Activated T-cell treated with anti-CD3 and anti-CD28 coated beads, Interleukin-2, amount 50 U/mL, for 72 hours (primary cell): ENCODE results near the gene RUSC1. TPM values are rescaled to one million over a fixed set of nuclear protein-coding genes. Genes with fewer than 3 reads are reported as not detected.

ENCODE experiments used
- ATAC-seq, 2 donors: fragments of 150-1000 bp; cut with Tn5 transposase; replicated peaks in 1 of 2; 2 replicates each; pipeline ENCODE4 v1.10.0; 2021; ENCODE audit warnings: moderate library complexity in 2 of 2, mild to moderate bottlenecking in 1 of 2
- DNase-seq, 2 donors: peaks; one replicate each; pipeline ENCODE4 v3.0.0; 2021 to 2022; ENCODE audit warnings: mixed read lengths in 1 of 2
- H3K27ac Mint-ChIP-seq: one replicate; pipeline ENCODE4 v1.8.0; 2022; ENCODE audit warnings: mild to moderate bottlenecking, moderate library complexity, mixed read lengths
- H3K27me3 Mint-ChIP-seq: one replicate; pipeline ENCODE4 v1.8.0; 2022; ENCODE audit warnings: low read depth, mixed read lengths
- H3K36me3 Mint-ChIP-seq, 2 donors: one replicate each; pipeline ENCODE4 v1.8.0; 2022; ENCODE audit warnings: mixed read lengths in 2 of 2, mild to moderate bottlenecking in 1 of 2; ENCODE audit not compliant: insufficient read depth in 2 of 2
- H3K4me1 Mint-ChIP-seq: one replicate; pipeline ENCODE4 v1.8.0; 2022; ENCODE audit warnings: low read depth, mixed read lengths
- H3K4me3 Mint-ChIP-seq, 2 donors: one replicate each; pipeline ENCODE4 v1.8.0; 2022; ENCODE audit warnings: mild to moderate bottlenecking in 2 of 2, mixed read lengths in 2 of 2, moderate library complexity in 2 of 2
- H3K9me3 Mint-ChIP-seq, 2 donors: one replicate each; pipeline ENCODE4 v1.8.0; 2022; ENCODE audit warnings: mixed read lengths in 2 of 2
- total RNA-seq, 2 donors: library from RNA; stranded (reverse); gene quantifications; one replicate each; pipeline ENCODE4 v1.2.3, GENCODE V29; 2022

RUSC1 gene, protein sequence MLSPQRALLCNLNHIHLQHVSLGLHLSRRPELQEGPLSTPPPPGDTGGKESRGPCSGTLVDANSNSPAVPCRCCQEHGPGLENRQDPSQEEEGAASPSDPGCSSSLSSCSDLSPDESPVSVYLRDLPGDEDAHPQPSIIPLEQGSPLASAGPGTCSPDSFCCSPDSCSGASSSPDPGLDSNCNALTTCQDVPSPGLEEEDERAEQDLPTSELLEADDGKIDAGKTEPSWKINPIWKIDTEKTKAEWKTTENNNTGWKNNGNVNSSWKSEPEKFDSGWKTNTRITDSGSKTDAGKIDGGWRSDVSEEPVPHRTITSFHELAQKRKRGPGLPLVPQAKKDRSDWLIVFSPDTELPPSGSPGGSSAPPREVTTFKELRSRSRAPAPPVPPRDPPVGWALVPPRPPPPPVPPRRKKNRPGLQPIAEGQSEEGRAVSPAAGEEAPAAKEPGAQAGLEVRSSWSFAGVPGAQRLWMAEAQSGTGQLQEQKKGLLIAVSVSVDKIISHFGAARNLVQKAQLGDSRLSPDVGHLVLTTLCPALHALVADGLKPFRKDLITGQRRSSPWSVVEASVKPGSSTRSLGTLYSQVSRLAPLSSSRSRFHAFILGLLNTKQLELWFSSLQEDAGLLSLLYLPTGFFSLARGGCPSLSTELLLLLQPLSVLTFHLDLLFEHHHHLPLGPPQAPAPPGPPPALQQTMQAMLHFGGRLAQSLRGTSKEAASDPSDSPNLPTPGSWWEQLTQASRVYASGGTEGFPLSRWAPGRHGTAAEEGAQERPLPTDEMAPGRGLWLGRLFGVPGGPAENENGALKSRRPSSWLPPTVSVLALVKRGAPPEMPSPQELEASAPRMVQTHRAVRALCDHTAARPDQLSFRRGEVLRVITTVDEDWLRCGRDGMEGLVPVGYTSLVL
- 10 to 100 TPM; 20.5 to 26.8 TPM for total RNA-seq

- peak; percentile 79 to 84 for DNase-seq
- H3K9me3 Mint-ChIP-seq = no peaks in the 10 kb centered on the region
Observed at GRCh38 chr1:155320661-155321617, at the start of gene RUSC1. TSS of gene RUSC1 (plus strand) at chr1:155320894. CDS start at chr1:155321774, 880 bp downstream.

DNA sequence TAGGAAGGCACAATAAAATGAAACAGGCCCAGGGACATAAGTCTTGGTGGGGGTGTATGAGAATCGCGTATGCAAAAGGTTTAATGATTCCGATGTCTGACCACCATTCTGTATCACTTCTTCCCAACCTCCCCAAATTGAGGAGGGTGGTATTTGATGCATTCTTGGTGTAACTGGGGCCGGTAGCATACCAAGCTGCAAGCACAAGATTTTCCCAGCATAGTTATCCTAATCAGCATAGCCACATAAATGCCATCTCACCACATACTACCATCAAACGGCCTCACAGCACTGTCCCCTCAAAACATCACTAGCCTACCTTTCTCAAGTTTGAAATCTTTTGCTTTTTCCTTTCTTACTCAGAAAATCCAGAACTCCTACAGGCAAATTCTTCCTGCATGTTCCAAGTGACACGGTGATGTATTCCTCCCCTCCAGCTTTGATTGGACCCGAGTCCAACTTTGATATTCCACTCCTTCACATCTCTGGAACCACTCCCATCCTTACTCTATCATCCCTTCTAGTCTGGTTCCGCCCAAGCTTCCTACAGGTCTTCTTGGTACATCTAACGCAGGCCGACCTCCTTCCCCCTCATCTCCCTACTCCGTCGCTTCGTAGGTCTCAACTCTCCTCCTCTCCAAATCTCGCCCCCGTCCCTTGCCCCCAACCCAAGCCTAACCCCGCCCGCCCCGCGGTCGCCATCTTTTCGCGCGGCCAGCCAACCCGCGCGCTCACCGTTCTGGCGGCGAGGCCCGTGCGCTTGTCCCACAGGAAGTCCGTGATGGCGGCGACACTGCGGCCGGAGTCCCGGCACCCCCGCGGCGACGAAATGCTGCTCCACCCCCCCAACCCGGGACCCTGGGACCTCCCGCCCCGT, 48.0 kb upstream of the RUSC1 start:
- Mint-ChIP-seq H3K27ac (peak overlapping the region; percentile 93), H3K9me3 (no peaks in the 10 kb centered on the region), H3K4me1 (peaks cover 46% of the 10 kb centered on the region), H3K27me3 (no peaks in the 10 kb centered on the region), H3K4me3 (peak overlapping the region; percentile 93 to 94), H3K36me3 (peaks cover 11 to 23% of the 10 kb centered on the region in 2 donors)
- DNase-seq (no peak), ATAC-seq (peak; percentile 59 to 60)

More at GRCh38 chr1:155320661-155321617, at the start of gene RUSC1:
- Mint-ChIP-seq H3K27me3 (no peaks in the 10 kb centered on the region), H3K4me3 (peak within 1 kb of the TSS; percentile 57 to 84), H3K4me1 (peaks cover 35% of the 10 kb centered on the region), H3K36me3 (peaks cover 0 to 3% of the 10 kb centered on the region in 2 donors), H3K27ac (no peak within 1 kb of the TSS)
- peak; percentile 36 to 37 for ATAC-seq

DNA sequence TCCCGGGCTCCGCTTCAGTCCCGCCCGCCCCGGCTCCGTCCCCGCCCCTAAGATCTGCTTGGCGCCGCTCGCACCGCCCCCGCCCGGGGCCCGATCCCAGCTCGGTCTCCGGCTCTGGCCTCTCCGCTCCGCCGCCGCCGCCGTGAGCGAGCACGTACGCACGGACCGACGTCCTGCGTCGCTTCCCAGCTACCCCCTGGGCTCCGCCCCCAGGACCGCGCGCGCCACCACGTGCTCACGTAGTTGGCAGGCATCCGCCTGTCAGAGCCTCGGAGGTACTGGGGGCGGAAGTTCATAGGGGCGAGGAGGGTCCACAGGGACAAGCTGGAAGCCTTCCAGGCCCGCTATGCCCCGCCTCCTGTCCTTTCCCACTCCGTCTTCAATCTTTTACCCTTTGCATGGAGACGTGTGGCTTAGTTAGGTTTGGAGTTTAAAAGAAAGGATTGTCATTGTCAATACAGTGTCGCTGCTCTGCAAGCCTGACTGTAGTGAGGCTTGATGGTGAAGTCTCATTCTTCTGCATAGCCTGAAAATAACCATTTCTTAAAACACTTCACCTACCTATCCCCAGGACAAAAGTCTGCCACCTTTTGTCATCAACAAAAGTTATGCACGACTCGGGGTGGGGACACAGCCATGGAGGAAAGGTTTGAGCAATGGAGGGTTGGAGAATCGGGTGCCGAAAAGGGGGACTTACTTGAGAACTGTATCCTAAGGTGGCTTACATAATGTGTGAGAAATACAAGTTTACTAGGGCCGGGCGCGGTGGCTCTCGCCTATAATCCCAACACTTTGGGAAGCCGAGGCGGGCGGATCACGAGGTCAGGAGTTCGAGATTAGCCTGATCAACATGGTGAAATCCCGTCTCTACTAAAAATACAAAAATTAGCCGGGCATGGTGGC, 47.1 kb upstream of the RUSC1 start, which contains the start of gene CLK2:
Gene CLK2, minus strand, starts transcription at position 162 of the 903 bp plus-strand sequence. CDS start 2,527 bp downstream, outside the sequence.
- no peaks in the 10 kb centered on the region for H3K27me3 Mint-ChIP-seq
- H3K27ac Mint-ChIP-seq = peak within 1 kb of the TSS; percentile 93
- ATAC-seq = peak; percentile 89 to 90
- H3K4me3 Mint-ChIP-seq = peak within 1 kb of the TSS; percentile 93 to 94
- H3K36me3 Mint-ChIP-seq = peaks cover 11 to 19% of the 10 kb centered on the region in 2 donors
- H3K4me1 Mint-ChIP-seq = peaks cover 52% of the 10 kb centered on the region
- no peaks in the 10 kb centered on the region for H3K9me3 Mint-ChIP-seq
- DNase-seq = peak; percentile 99

GRCh38 chr1:155277070-155277901, 43.4 kb upstream of the RUSC1 start, which contains the start of gene HCN3:
TSS of gene HCN3 (plus strand) at chr1:155277463. CDS start at chr1:155277591, 128 bp downstream.
- peak; percentile 59 to 62 for ATAC-seq
- H3K27me3 Mint-ChIP-seq = no peaks in the 10 kb centered on the region
- H3K36me3 Mint-ChIP-seq = peaks cover 5 to 7% of the 10 kb centered on the region in 2 donors
- H3K27ac Mint-ChIP-seq = peak within 1 kb of the TSS; percentile 39
- H3K4me1 Mint-ChIP-seq = peaks cover 41% of the 10 kb centered on the region
- no peaks in the 10 kb centered on the region for H3K9me3 Mint-ChIP-seq
- H3K4me3 Mint-ChIP-seq = peak within 1 kb of the TSS; percentile 69 to 83
- peak; percentile 94 to 95 for DNase-seq

DNA sequence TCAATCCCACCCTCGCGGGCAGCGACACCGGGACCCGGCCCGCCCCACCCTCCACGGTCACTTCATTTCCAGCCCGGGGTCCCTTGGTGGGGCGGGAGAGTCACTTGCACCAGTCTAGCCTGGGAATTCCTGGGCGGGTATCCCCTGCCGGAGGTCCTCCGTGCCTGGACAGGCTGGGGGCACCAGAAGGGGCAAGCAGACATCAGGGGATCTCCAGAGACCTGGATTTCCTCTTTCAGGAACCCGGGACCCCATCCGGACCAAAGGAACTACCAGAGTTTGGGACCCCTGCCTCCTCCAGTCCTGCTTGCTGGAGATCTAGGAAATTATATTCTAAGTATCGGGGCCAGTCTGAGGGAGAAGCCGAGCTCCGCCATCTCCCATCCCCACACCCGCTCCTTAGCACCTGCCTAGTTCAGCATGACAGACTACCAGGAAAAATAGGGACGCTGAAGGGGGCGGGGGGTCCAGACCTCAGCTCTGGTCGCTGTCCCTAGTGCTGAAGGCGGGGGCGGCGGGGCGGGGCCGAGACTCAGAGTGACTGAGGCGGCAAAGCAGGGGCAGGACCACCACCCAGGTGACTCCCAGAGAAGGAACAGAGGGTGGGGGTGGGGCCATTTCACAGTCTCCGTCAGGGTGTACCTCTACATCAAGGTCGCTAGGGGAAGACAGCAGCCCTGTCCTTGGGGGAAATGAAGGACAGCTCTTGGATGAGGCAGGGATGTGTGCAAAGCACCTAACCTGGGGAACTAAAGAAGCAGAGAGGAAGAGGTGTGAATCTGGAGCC, 42.6 kb upstream of the RUSC1 start:
- Mint-ChIP-seq H3K27ac (no peak overlapping the region), H3K9me3 (no peaks in the 10 kb centered on the region), H3K4me1 (peaks cover 40% of the 10 kb centered on the region), H3K4me3 (peak overlapping the region; percentile 69 to 83), H3K36me3 (peaks cover 0 to 1% of the 10 kb centered on the region in 2 donors), H3K27me3 (no peaks in the 10 kb centered on the region)
- peak; percentile 42 to 47 for ATAC-seq
- DNase-seq = peak; percentile 79 to 85

DNA sequence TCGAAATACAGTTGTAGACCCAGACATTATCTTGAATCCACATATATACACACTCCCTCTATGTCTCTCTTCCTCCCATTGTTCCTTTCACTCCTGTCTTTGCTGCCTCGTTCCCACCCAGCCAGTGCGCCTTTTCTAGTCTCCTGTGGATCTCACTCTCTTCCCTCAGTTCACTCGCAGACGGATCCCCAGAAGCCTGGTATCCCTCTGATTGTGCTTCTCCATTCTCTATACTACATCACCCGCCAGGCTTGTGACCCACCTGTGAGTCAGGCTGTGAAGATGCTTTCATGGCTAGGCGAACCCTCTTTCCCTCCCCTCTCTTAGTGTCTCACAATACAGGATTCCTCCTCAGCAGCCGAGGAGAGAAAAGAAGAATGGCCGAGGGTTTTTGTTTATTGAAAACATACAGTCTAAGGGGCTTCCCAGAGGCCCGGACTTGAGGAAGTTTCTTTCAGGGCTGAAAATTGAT, 42.0 kb upstream of the RUSC1 start:
- peaks cover 36% of the 10 kb centered on the region for H3K4me1 Mint-ChIP-seq
- H3K9me3 Mint-ChIP-seq = no peaks in the 10 kb centered on the region
- no peaks in the 10 kb centered on the region for H3K27me3 Mint-ChIP-seq
- H3K36me3 Mint-ChIP-seq = no peaks in the 10 kb centered on the region
- no peak for DNase-seq
- H3K4me3 Mint-ChIP-seq = peak overlapping the region; percentile 32 to 83
- no peak for ATAC-seq
- no peak overlapping the region for H3K27ac Mint-ChIP-seq

DNA sequence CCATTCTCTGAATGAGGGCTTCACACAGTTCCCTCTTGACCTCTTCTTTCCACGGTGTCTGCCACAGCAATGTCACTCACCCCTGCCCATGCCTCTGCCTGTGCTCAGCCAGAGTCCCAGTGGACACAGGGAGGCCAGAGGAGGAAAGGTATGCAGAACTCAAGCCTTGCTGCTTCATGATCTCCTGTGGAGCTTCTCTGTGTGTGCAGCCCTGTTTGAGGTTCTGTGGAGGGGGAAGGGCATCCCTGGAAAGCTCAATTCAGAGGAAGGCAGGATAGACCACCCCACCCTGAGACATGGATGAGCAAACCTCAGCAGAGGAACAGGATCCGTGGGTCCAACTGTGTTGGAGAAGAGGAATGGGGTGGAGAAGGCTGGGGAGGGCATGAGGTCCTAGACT, 41.4 kb upstream of the RUSC1 start:
- ATAC-seq (no peak), DNase-seq (no peak)
- H3K9me3 Mint-ChIP-seq = no peaks in the 10 kb centered on the region
- no peak overlapping the region for H3K4me3 Mint-ChIP-seq
- no peak overlapping the region for H3K27ac Mint-ChIP-seq
- peaks cover 33% of the 10 kb centered on the region for H3K4me1 Mint-ChIP-seq
- H3K36me3 Mint-ChIP-seq = no peaks in the 10 kb centered on the region
- H3K27me3 Mint-ChIP-seq = no peaks in the 10 kb centered on the region

GRCh38 chr1:155282488-155283091, 38.1 kb upstream of the RUSC1 start:
- ATAC-seq (no peak), DNase-seq (no peak)
- H3K36me3 Mint-ChIP-seq = no peaks in the 10 kb centered on the region
- H3K9me3 Mint-ChIP-seq = no peaks in the 10 kb centered on the region
- no peak overlapping the region for H3K27ac Mint-ChIP-seq
- no peaks in the 10 kb centered on the region for H3K27me3 Mint-ChIP-seq
- peaks cover 15% of the 10 kb centered on the region for H3K4me1 Mint-ChIP-seq
- H3K4me3 Mint-ChIP-seq = no peak overlapping the region

DNA sequence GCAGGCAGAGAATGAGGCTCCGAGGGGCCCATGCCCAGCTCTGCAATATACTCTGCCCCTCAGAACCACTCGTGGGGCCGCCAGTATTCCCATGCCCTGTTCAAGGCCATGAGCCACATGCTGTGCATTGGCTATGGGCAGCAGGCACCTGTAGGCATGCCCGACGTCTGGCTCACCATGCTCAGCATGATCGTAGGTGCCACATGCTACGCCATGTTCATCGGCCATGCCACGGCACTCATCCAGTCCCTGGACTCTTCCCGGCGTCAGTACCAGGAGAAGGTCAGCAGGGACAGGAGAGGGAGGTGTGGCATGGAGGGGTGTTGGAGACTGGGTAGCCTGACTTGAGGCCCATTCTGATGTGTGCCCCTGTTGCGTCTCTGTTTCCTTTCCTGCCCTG, 36.2 kb upstream of the RUSC1 start:
- no peak for DNase-seq
- peaks cover 2% of the 10 kb centered on the region for H3K4me1 Mint-ChIP-seq
- no peaks in the 10 kb centered on the region for H3K36me3 Mint-ChIP-seq
- no peaks in the 10 kb centered on the region for H3K9me3 Mint-ChIP-seq
- H3K27ac Mint-ChIP-seq = no peak overlapping the region
- no peaks in the 10 kb centered on the region for H3K27me3 Mint-ChIP-seq
- no peak overlapping the region for H3K4me3 Mint-ChIP-seq
- no peak for ATAC-seq
